NCI-H187 treated with DMSO at 0.1 percent for 48 hours (cell line): ENCODE data around the gene IL12RB2.

ENCODE experiments used
- DNase-seq: peaks from one replicate; lab custom pipeline; 2025; lab: John Stamatoyannopoulos, UW

The IL12RB2 gene

GRCh38 chr1:67307251-67308060, at the start of gene IL12RB2:
Gene IL12RB2 (plus strand): TSS chr1:67307873. CDS start chr1:67320369, 12,496 bp downstream.
- DNase-seq: no peak

- no peak for DNase-seq
Measured at GRCh38 chr1:67261680-67262079, 46.0 kb upstream of the IL12RB2 start.

GRCh38 chr1:67262735-67263134, 44.9 kb upstream of the IL12RB2 start:
- no peak for DNase-seq

GRCh38 chr1:67264152-67264551, 43.5 kb upstream of the IL12RB2 start:
- DNase-seq: no peak

GRCh38 chr1:67264899-67265298, 42.8 kb upstream of the IL12RB2 start:
- no peak for DNase-seq

- DNase-seq: no peak
Measured at GRCh38 chr1:67269061-67269460, 38.6 kb upstream of the IL12RB2 start.

GRCh38 chr1:67270541-67270940, 37.1 kb upstream of the IL12RB2 start:
- no peak for DNase-seq

- no peak for DNase-seq
Measured at GRCh38 chr1:67273591-67273990, 34.1 kb upstream of the IL12RB2 start.

- DNase-seq: no peak
Measured at GRCh38 chr1:67274623-67275325, 32.9 kb upstream of the IL12RB2 start.

- DNase-seq: no peak
Measured at GRCh38 chr1:67280696-67281095, 27.0 kb upstream of the IL12RB2 start.

GRCh38 chr1:67281244-67281643, 26.4 kb upstream of the IL12RB2 start:
- DNase-seq: no peak

- DNase-seq: no peak
Measured at GRCh38 chr1:67285780-67286488, 21.7 kb upstream of the IL12RB2 start.

GRCh38 chr1:67290236-67290635, 17.4 kb upstream of the IL12RB2 start:
- DNase-seq: no peak

- DNase-seq: no peak
Measured at GRCh38 chr1:67294836-67295617, 12.6 kb upstream of the IL12RB2 start.

- no peak for DNase-seq
Measured at GRCh38 chr1:67298762-67299161, 8.9 kb upstream of the IL12RB2 start.

GRCh38 chr1:67299296-67299695, 8.4 kb upstream of the IL12RB2 start:
- DNase-seq: no peak

GRCh38 chr1:67300561-67300960, 7.1 kb upstream of the IL12RB2 start:
- no peak for DNase-seq

GRCh38 chr1:67304023-67304422, 3.6 kb upstream of the IL12RB2 start:
- no peak for DNase-seq

GRCh38 chr1:67306547-67306946, 1.1 kb upstream of the IL12RB2 start:
- no peak for DNase-seq

- no peak for DNase-seq
Measured at GRCh38 chr1:67308136-67308535, 463 bp downstream of the IL12RB2 start.

GRCh38 chr1:67312615-67313014, 4.9 kb downstream of the IL12RB2 start:
- DNase-seq: no peak
